Caco-2 (cell line): Measurements from ENCODE around the gene TNPO2. TPM values are rescaled to one million over a fixed set of nuclear protein-coding genes. Genes with fewer than 3 reads are reported as not detected.

Source experiments
- BruUV-seq: library from RNA; stranded (reverse); fragments of 400-500 nt; replicated peaks from 2 replicates; lab custom pipeline; 2021; lab: Mats Ljungman, UMichigan
- CTCF ChIA-PET: fragments of 300-600 bp; sonication (Branson Sonifier 250); formaldehyde crosslinking; loops from one replicate; lab custom pipeline; 2022; ENCODE audit warnings: antibody characterized with exemption; lab: Charles Lee
- POLR2A ChIA-PET: fragments of 300-600 bp; sonication (Branson Sonifier 250); formaldehyde crosslinking; loops from one replicate; lab custom pipeline; 2022; ENCODE audit warnings: antibody characterized with exemption; lab: Charles Lee
- DNase-seq, 2 experiments: peaks; one replicate each; pipeline versions ENCODE4 v3.0.0 to v3.0.0-alpha.2; 2020 to 2022
- H3K27me3 ChIP-seq: replicated peaks from 2 replicates; pipeline ENCODE4 v1.6.0; 2011; ENCODE audit warnings: low read length; ENCODE audit not compliant: control insufficient read depth, insufficient read depth
- H3K36me3 ChIP-seq: 2 replicates; pipeline ENCODE4 v1.5.1; 2011; ENCODE audit warnings: low read length; ENCODE audit not compliant: control insufficient read depth, insufficient read depth
- H3K4me1 ChIP-seq: fragments of 250-450 bp; sonication (Bioruptor Pico); 2 replicates; pipeline ENCODE4 v1.5.1; 2020; ENCODE audit warnings: mild to moderate bottlenecking
- H3K4me3 ChIP-seq: 2 replicates; pipeline ENCODE4 v1.5.1; 2011; ENCODE audit warnings: low read depth, mild to moderate bottlenecking, control low read depth, low read length
- H3K9me3 ChIP-seq: fragments of 250-450 bp; sonication (Bioruptor Pico); 2 replicates; pipeline ENCODE4 v1.5.1; 2020; ENCODE audit warnings: mild to moderate bottlenecking, moderate library complexity
- H3K27ac Mint-ChIP-seq: one replicate; pipeline ENCODE4 v1.8.0; 2022; ENCODE audit warnings: mixed read lengths; ENCODE audit not compliant: unreplicated experiment
- H3K27me3 Mint-ChIP-seq: one replicate; pipeline ENCODE4 v1.8.0; 2022; ENCODE audit warnings: mixed read lengths; ENCODE audit not compliant: insufficient read depth, unreplicated experiment
- H3K36me3 Mint-ChIP-seq: one replicate; pipeline ENCODE4 v1.8.0; 2022; ENCODE audit warnings: mild to moderate bottlenecking, mixed read lengths; ENCODE audit not compliant: insufficient read depth, unreplicated experiment
- H3K4me1 Mint-ChIP-seq: one replicate; pipeline ENCODE4 v1.8.0; 2022; ENCODE audit warnings: low read depth, mixed read lengths; ENCODE audit not compliant: unreplicated experiment
- H3K4me3 Mint-ChIP-seq: one replicate; pipeline ENCODE4 v1.8.0; 2022; ENCODE audit warnings: mild to moderate bottlenecking, moderate library complexity, mixed read lengths; ENCODE audit not compliant: unreplicated experiment
- H3K9me3 Mint-ChIP-seq: one replicate; pipeline ENCODE4 v1.8.0; 2022; ENCODE audit warnings: mixed read lengths; ENCODE audit not compliant: unreplicated experiment
- CTCF ChIP-seq, 2 experiments: fragments of 200-600 bp in 1 of 2; IDR thresholded peaks; 1 replicate in 1 of 2; 2 replicates in 1 of 2; pipeline versions ENCODE4 v1.5.1 to v1.8.0; 2011 to 2022; ENCODE audit warnings: antibody characterized with exemption in 1 of 2, control low read depth in 1 of 2, inconsistent platforms in 1 of 2, low read depth in 1 of 2, low read length in 1 of 2, mild to moderate bottlenecking in 1 of 2, moderate library complexity in 1 of 2; ENCODE audit not compliant: insufficient read depth in 1 of 2, severe bottlenecking in 1 of 2, unreplicated experiment in 1 of 2
- intact Hi-C: fragments of 100-400 bp; cut with micrococcal nuclease; formaldehyde crosslinking; loops from one replicate; pipeline ENCODE4 v1.10.0; 2022; ENCODE audit not compliant: unreplicated experiment
- total RNA-seq: library from RNA; stranded (reverse); gene quantifications from 2 replicates; pipeline ENCODE4 v1.2.3, GENCODE V29; 2022

TNPO2 gene
- total RNA-seq, 1 experiment from 2014 or later = 87.8 TPM

GRCh38 chr19:12667731-12668302, 55.9 kb downstream of the TNPO2 start:
- Mint-ChIP-seq H3K27me3 (no peaks in the 10 kb centered on the region), H3K4me1 (peaks cover 8% of the 10 kb centered on the region), H3K4me3 (peak overlapping the region; percentile 93), H3K36me3 (peaks cover 51% of the 10 kb centered on the region), H3K9me3 (no peaks in the 10 kb centered on the region), H3K27ac (peak overlapping the region; percentile 94)
- DNase-seq = no peak
- Histone ChIP-seq H3K36me3 (peaks cover 2% of the 10 kb centered on the region), H3K27me3 (no peaks in the 10 kb centered on the region), H3K9me3 (no peaks in the 10 kb centered on the region), H3K4me1 (peaks cover 12% of the 10 kb centered on the region), H3K4me3 (peak overlapping the region; percentile 0)
- POLR2A ChIA-PET = no interaction called here
- no TSS peak for BruUV-seq
- no peak for TF ChIP-seq CTCF (IDR thresholded peaks at IDR 0.05; ENCODE audit: insufficient read depth in 1 of 2, low read depth in 1 of 2, low read length in 1 of 2, severe bottlenecking in 1 of 2, unreplicated experiment in 1 of 2)
- intact Hi-C loops = no loop called here
- CTCF ChIA-PET = interaction anchor here (0.5 kb wide), 1 partner anchor 490 kb away, joined by 3 read pairs; no protein-coding TSS in a partner anchor

- Mint-ChIP-seq H3K27ac (peak within 1 kb of the TSS; percentile 94), H3K27me3 (no peaks in the 10 kb centered on the region), H3K4me1 (peaks cover 8% of the 10 kb centered on the region), H3K36me3 (peaks cover 38% of the 10 kb centered on the region), H3K4me3 (peak within 1 kb of the TSS; percentile 93), H3K9me3 (no peaks in the 10 kb centered on the region)
- peak within 1 kb of the TSS; percentile 79 for H3K4me3 ChIP-seq
- intact Hi-C loops = loop anchor here (1.0 kb wide), 1 partner anchor 56 kb away; the partner anchor contains the start of genes ZNF490 and ZNF791
- H3K4me1 ChIP-seq = peaks cover 12% of the 10 kb centered on the region
- no peak for TF ChIP-seq CTCF (IDR thresholded peaks at IDR 0.05; ENCODE audit: insufficient read depth in 1 of 2, low read depth in 1 of 2, low read length in 1 of 2, severe bottlenecking in 1 of 2, unreplicated experiment in 1 of 2)
- DNase-seq = peak; percentile 66 to 80
- no TSS peak for BruUV-seq
- no peaks in the 10 kb centered on the region; the same call in none of the 2 replicates for H3K36me3 ChIP-seq
- POLR2A ChIA-PET = interaction anchor here (0.7 kb wide), 1 partner anchor 226 kb away, joined by 3 read pairs; the partner anchor contains the start of gene ZNF443
- no peaks in the 10 kb centered on the region for H3K27me3 ChIP-seq
- no peaks in the 10 kb centered on the region for H3K9me3 ChIP-seq
- CTCF ChIA-PET = interaction anchor here (0.6 to 1.2 kb wide), 6 partner anchors 23 to 1540 kb away, joined by 3 to 5 read pairs (median 3); partner anchors contain the start of gene ZNF700
Measured at GRCh38 chr19:12666265-12667048, 57.3 kb downstream of the TNPO2 start, which contains the start of the genes MAN2B1 and WDR83. MAN2B1 (minus strand) TSS chr19:12666742; CDS start chr19:12666701, 41 bp downstream. WDR83 (plus strand) TSS chr19:12666807; CDS start chr19:12669791, 2,984 bp downstream.
